AG10803 (cell line): ENCODE results near the gene ATAD3B.

ENCODE experiments used
- DNase-seq: peaks from one replicate; pipeline ENCODE4 v3.0.0; 2010; ENCODE audit warnings: low read depth
- H3K4me3 ChIP-seq: 2 replicates; pipeline ENCODE4 v1.5.1; 2011; ENCODE audit warnings: mild to moderate bottlenecking, low read length, control low read depth
- CTCF ChIP-seq: conservative IDR thresholded peaks from 2 replicates; pipeline ENCODE4 v1.5.1; 2011; ENCODE audit warnings: mild to moderate bottlenecking, low read length, control low read depth, inconsistent platforms

ATAD3B gene

DNA sequence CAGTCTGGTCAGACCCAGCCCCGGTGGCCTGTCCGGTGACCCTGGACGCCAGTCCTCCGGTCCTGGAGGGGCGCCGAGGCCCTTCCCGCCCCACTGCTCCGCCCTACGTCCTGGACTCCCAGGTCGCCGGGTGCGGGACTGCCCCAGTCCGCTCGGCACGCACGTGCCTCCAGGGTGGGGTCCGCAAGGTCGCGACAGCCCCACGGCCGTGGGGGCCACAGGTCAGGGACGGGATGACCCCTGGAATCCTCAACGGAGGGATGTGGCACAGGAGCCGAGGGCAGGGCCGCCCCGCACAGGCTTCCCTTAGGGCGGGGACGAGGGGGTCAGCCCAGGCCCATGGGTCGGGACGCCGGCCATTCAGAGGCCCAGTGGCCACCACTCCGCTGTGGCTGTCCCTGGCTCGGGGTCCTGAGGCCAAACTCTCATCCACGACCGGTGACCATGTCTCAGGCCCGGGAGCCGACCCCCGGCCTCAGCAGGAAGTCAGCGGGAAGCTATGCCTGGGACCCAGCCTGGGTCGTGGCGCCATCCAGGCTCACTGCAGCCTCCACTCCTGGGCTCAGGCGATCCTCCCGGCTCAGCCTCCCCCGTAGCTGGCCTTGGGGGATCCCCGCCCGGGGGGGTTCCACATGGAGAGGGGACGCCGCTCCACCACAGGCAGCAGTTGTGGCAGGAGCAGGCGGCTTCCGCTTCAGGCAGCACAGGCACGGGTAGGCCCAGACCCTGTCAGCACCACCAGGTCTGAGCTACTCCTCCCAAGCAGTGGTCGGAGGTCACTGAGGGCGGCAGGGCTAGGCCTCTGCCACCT lies 69.5 kb downstream of the ATAD3B start:
- TF ChIP-seq CTCF: no peak
- no peak for DNase-seq

GRCh38 chr1:1541956-1542765 lies 70.6 kb downstream of the ATAD3B start:
- H3K4me3 ChIP-seq: no peak overlapping the region
- TF ChIP-seq CTCF: no peak
- no peak for DNase-seq

More for the DNA sequence above, 69.5 kb downstream of the ATAD3B start:
- H3K4me3 ChIP-seq: peak overlapping the region; percentile 69

DNA sequence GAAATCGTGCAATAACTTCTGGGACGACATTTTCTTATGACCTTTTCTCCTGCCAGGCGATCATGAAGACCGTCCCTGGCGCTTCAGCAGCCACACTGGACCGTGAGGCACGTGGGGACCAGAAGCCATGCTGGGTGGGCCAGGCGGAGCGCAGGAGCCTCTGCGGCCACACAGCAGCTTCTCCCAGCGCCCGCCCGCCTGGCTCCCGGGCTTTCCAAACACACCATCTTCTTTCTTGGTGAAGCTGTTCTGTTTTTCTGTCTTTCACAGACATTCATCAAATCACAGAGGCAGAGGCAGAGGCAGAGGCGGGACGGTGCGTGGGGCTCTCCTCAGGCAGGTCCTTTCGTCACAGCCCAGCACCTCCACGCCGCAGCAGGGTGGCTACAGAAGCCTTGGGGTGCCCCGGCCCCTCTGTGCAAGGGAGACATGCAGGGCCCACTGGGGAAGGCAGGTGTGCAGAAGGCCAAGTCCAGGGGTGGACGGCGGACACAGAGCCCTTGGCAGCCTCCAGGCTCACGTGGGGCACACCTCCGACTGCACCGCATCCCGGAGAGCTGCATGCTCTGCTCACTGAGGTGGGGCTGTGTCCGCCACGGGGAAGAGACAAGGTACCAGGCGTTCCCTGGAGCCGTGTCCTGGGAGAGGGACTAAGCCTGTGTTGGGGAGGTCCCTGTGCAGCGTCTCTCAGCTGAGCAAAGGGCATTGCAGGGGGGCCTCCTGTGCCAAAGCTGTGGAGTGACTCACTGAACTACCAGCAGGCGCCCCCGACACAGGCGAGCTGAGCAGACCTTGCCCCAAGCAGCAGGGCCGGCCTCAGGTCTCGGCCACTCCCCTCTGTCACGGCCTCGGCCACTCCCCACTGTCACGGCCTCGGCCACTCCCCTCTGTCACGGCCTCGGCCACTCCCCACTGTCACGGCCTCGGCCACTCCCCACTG lies 71.5 kb downstream of the ATAD3B start:
- DNase-seq: no peak
- H3K4me3 ChIP-seq: no peak overlapping the region
- TF ChIP-seq CTCF: no peak

- peak; percentile 54 for DNase-seq
- no peak overlapping the region for H3K4me3 ChIP-seq
- no peak for TF ChIP-seq CTCF
Observed at GRCh38 chr1:1543706-1544099, 72.1 kb downstream of the ATAD3B start.

GRCh38 chr1:1544544-1544943 lies 73.0 kb downstream of the ATAD3B start:
- no peak for TF ChIP-seq CTCF
- H3K4me3 ChIP-seq: no peak overlapping the region
- DNase-seq: no peak
